Panc1 (cell line): ENCODE measurements around the gene MLEC. TPM values are rescaled to one million over a fixed set of nuclear protein-coding genes. Genes with fewer than 3 reads are reported as not detected.

Experiments
- ATAC-seq: fragments of 200-7000 bp; cut with Tn5 transposase; 2 replicates; pipeline ENCODE4 v1.9.1; 2020; ENCODE audit warnings: mild to moderate bottlenecking, moderate library complexity
- BruUV-seq: library from RNA; stranded (reverse); fragments of 400-500 nt; replicated peaks from 2 replicates; lab custom pipeline; 2021; lab: Mats Ljungman, UMichigan
- CTCF ChIA-PET: fragments of 300-600 bp; sonication (Branson Sonifier 250); formaldehyde crosslinking; loops from one replicate; lab custom pipeline; 2022; ENCODE audit warnings: antibody characterized with exemption; lab: Charles Lee
- POLR2A ChIA-PET: fragments of 300-600 bp; sonication (Branson Sonifier 250); formaldehyde crosslinking; loops from one replicate; lab custom pipeline; 2022; ENCODE audit warnings: antibody characterized with exemption; lab: Charles Lee
- DNase-seq: peaks from one replicate; pipeline ENCODE4 v3.0.0-alpha.2; 2010; ENCODE audit warnings: low read depth, low spot score
- H3K27ac ChIP-seq: 2 replicates; pipeline ENCODE4 v1.5.1; 2011; ENCODE audit warnings: mild to moderate bottlenecking, low read length, inconsistent platforms
- H3K27me3 ChIP-seq: fragments of 200-500 bp; sonication (Bioruptor generic); 2 replicates; pipeline ENCODE4 v1.6.0; 2014; ENCODE audit warnings: low read length, inconsistent platforms; ENCODE audit not compliant: control insufficient read depth, insufficient read depth
- H3K36me3 ChIP-seq: fragments of 200-500 bp; sonication (Bioruptor generic); 2 replicates; pipeline ENCODE4 v1.5.1; 2014; ENCODE audit warnings: inconsistent platforms, mild to moderate bottlenecking, low read length, moderate library complexity; ENCODE audit not compliant: control insufficient read depth, insufficient read depth
- H3K4me1 ChIP-seq: 2 replicates; pipeline ENCODE4 v1.5.1; 2011; ENCODE audit warnings: inconsistent platforms, mild to moderate bottlenecking, low read length, moderate library complexity; ENCODE audit not compliant: control insufficient read depth, insufficient read depth
- H3K4me3 ChIP-seq, 2 experiments: 2 replicates each; pipeline ENCODE4 v1.5.1; 2011 to 2012; ENCODE audit warnings: low read depth in 2 of 2, low read length in 2 of 2, mild to moderate bottlenecking in 2 of 2, inconsistent platforms in 1 of 2, moderate library complexity in 1 of 2
- H3K9me3 ChIP-seq: fragments of 200-500 bp; sonication (Bioruptor generic); 2 replicates; pipeline ENCODE4 v1.5.1; 2014; ENCODE audit warnings: low read depth, mild to moderate bottlenecking, inconsistent platforms, low read length, moderate library complexity; ENCODE audit not compliant: control insufficient read depth, insufficient read depth
- POLR2AphosphoS5 ChIP-seq: IDR thresholded peaks from 2 replicates; pipeline ENCODE4 v1.6.1; 2012; ENCODE audit warnings: mild to moderate bottlenecking, low read depth, low read length, moderate library complexity
- SIN3A ChIP-seq: IDR thresholded peaks from 2 replicates; pipeline ENCODE4 v1.6.1; 2012; ENCODE audit warnings: low read depth, mild to moderate bottlenecking, low read length, moderate library complexity, borderline replicate concordance; ENCODE audit not compliant: insufficient read depth
- TCF7L2 ChIP-seq: IDR thresholded peaks from 2 replicates; pipeline ENCODE4 v1.6.1; 2011; ENCODE audit warnings: mild to moderate bottlenecking, low read depth, low read length, inconsistent platforms
- in situ Hi-C: cut with HindIII; loops from 2 replicates; pipeline ENCODE4 v1.10.0; 2016; ENCODE audit warnings: low sequenced_read_pairs, low pct_unique_long_range_greater_than_20kb
- intact Hi-C: fragments of 100-400 bp; cut with micrococcal nuclease; formaldehyde crosslinking; loops from one replicate; pipeline ENCODE4 v1.10.0; 2022; ENCODE audit not compliant: unreplicated experiment
- total RNA-seq: library from RNA; stranded (reverse); gene quantifications from one replicate; pipeline ENCODE4 v1.2.1, GENCODE V29; 2021; ENCODE audit not compliant: unreplicated experiment
- TF ChIP-seq, protein P1 (sequence below): fragments of 450-650 bp; IDR thresholded peaks from 2 replicates; pipeline ENCODE4 v1.5.1; 2017; ENCODE audit warnings: mild to moderate bottlenecking
- TF ChIP-seq, protein P2 (sequence below), 2 experiments: IDR thresholded peaks; 2 replicates each; pipeline ENCODE4 v1.6.1; 2011 to 2012; ENCODE audit warnings: low read depth in 2 of 2, control low read depth in 1 of 2, low read length in 1 of 2, mild to moderate bottlenecking in 1 of 2, moderate library complexity in 1 of 2; ENCODE audit not compliant: insufficient read depth in 1 of 2

MLEC gene
- total RNA-seq, 1 experiment from 2014 or later = 171 TPM

DNA sequence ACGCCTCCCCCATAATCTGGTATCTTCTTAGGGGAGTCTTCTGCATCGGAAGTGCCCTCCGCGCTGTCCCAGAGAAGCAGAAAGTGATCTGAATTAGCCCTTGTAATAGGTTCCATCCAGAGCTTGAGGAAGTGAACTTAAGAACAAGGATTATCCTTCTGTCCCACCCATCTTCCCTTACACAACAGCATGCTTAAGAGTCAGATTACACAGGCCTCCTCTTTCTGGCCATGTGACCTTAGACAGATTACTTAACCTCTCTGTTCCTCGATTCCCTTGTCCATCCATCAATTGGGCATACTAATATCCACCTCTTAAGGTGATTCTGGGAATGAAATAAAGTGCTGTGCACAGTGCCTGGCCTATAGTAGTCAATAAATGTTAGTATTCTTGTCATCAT, 35.1 kb upstream of the MLEC start:
- CTCF ChIA-PET = no interaction called here
- Histone ChIP-seq H3K4me3 (no peak overlapping the region), H3K27me3 (peaks cover 4% of the 10 kb centered on the region), H3K36me3 (no peaks in the 10 kb centered on the region), H3K9me3 (no peaks in the 10 kb centered on the region), H3K4me1 (peaks cover 8% of the 10 kb centered on the region), H3K27ac (no peak overlapping the region)
- TF ChIP-seq, protein P1, sequence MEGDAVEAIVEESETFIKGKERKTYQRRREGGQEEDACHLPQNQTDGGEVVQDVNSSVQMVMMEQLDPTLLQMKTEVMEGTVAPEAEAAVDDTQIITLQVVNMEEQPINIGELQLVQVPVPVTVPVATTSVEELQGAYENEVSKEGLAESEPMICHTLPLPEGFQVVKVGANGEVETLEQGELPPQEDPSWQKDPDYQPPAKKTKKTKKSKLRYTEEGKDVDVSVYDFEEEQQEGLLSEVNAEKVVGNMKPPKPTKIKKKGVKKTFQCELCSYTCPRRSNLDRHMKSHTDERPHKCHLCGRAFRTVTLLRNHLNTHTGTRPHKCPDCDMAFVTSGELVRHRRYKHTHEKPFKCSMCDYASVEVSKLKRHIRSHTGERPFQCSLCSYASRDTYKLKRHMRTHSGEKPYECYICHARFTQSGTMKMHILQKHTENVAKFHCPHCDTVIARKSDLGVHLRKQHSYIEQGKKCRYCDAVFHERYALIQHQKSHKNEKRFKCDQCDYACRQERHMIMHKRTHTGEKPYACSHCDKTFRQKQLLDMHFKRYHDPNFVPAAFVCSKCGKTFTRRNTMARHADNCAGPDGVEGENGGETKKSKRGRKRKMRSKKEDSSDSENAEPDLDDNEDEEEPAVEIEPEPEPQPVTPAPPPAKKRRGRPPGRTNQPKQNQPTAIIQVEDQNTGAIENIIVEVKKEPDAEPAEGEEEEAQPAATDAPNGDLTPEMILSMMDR = no peak
- TF ChIP-seq SIN3A = no peak
- TF ChIP-seq TCF7L2 = no peak
- TF ChIP-seq, protein P2, sequence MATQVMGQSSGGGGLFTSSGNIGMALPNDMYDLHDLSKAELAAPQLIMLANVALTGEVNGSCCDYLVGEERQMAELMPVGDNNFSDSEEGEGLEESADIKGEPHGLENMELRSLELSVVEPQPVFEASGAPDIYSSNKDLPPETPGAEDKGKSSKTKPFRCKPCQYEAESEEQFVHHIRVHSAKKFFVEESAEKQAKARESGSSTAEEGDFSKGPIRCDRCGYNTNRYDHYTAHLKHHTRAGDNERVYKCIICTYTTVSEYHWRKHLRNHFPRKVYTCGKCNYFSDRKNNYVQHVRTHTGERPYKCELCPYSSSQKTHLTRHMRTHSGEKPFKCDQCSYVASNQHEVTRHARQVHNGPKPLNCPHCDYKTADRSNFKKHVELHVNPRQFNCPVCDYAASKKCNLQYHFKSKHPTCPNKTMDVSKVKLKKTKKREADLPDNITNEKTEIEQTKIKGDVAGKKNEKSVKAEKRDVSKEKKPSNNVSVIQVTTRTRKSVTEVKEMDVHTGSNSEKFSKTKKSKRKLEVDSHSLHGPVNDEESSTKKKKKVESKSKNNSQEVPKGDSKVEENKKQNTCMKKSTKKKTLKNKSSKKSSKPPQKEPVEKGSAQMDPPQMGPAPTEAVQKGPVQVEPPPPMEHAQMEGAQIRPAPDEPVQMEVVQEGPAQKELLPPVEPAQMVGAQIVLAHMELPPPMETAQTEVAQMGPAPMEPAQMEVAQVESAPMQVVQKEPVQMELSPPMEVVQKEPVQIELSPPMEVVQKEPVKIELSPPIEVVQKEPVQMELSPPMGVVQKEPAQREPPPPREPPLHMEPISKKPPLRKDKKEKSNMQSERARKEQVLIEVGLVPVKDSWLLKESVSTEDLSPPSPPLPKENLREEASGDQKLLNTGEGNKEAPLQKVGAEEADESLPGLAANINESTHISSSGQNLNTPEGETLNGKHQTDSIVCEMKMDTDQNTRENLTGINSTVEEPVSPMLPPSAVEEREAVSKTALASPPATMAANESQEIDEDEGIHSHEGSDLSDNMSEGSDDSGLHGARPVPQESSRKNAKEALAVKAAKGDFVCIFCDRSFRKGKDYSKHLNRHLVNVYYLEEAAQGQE (IDR thresholded peaks at IDR 0.05; ENCODE audit: insufficient read depth in 1 of 2, low read depth in 2 of 2, low read length in 1 of 2) = no peak
- TF ChIP-seq POLR2AphosphoS5 = no peak
- intact Hi-C loops (no loop called here), in situ Hi-C loops (no loop called here)
- no TSS peak for BruUV-seq
- ATAC-seq (no peak), DNase-seq (no peak)
- POLR2A ChIA-PET = no interaction called here

DNA sequence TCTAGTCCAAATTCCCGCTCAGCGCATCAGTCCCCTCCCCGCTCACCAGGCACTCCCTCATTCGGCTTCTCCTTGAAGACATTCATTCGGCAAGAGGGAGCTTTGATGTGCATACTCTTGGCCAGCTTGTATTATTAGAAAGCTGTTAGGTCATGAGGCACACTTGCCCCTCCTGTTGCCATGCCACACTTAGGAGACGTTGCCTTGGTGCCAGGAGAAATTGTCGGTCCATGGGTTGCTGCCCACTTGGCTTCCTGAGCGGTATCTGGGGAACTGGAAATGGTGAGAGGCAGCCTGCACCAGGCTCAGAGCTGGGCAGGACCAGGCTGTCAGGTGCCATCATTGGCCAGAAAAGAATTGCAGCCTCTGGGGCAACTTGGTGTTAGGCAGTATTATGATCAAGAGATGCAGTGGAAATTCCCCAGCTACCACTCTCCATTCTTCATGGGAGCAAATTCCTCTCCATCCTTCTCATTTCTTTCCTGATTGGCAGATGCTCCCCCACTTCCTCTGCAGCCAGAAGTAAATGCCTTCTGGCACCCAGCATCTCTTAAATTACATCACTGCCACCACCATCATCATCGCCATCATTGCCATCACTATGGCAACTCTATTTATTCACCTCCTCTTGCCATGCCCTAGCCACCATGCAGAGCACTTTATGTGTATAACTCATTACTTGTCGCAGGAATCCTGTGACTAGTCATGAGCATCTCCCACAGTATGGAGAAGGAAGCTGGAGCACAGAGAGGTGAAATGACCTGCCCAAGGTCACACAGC, 34.1 kb upstream of the MLEC start:
- intact Hi-C loops = no loop called here
- no TSS peak for BruUV-seq
- TF ChIP-seq, protein P1 = no peak
- TF ChIP-seq POLR2AphosphoS5 (no peak), TCF7L2 (no peak), SIN3A (no peak)
- TF ChIP-seq, protein P2 (IDR thresholded peaks at IDR 0.05; ENCODE audit: insufficient read depth in 1 of 2, low read depth in 2 of 2, low read length in 1 of 2) = no peak
- H3K27ac ChIP-seq = no peak overlapping the region
- no peaks in the 10 kb centered on the region for H3K36me3 ChIP-seq
- H3K4me3 ChIP-seq = no peak overlapping the region
- ChIA-PET CTCF (interaction anchor here (0.6 kb wide), 1 partner anchor 126 kb away, joined by 3 read pairs; no protein-coding TSS in a partner anchor), POLR2A (interaction anchor here (0.5 kb wide), 1 partner anchor 10 kb away, joined by 7 read pairs; no protein-coding TSS in a partner anchor)
- in situ Hi-C loops = no loop called here
- no peaks in the 10 kb centered on the region for H3K9me3 ChIP-seq
- DNase-seq = no peak
- peaks cover 4% of the 10 kb centered on the region for H3K27me3 ChIP-seq
- peaks cover 8% of the 10 kb centered on the region for H3K4me1 ChIP-seq
- no peak for ATAC-seq
